Epithelial cell of proximal tubule (primary cell): Measurements from ENCODE around the gene MUC4. TPM values are rescaled to one million over a fixed set of nuclear protein-coding genes. Genes with fewer than 3 reads are reported as not detected.
"Not testable (repeated sequence)": the region's sequence is repeated elsewhere in the genome, so short reads cannot be mapped to it uniquely, and the experiment has no call there.

Experiments used
- DNase-seq: peaks from one replicate; pipeline ENCODE4 v3.0.0-alpha.2; 2011; ENCODE audit warnings: low read depth
- H3K4me3 ChIP-seq: 2 replicates; pipeline ENCODE4 v1.5.1; 2011; ENCODE audit warnings: low read depth, mild to moderate bottlenecking, low read length
- CTCF ChIP-seq: conservative IDR thresholded peaks from 2 replicates; pipeline ENCODE4 v1.5.1; 2012; ENCODE audit warnings: low read depth, mild to moderate bottlenecking, low read length
- total RNA-seq: library from RNA; depleted of rRNA; stranded (reverse); fragments of >200 nt; gene quantifications from 2 replicates; pipeline ENCODE4 v1.2.3, GENCODE V29; 2015

MUC4 gene
- total RNA-seq, 1 donor from 2014 or later = 0.52 TPM

GRCh38 chr3:195794708-195795107 lies 17.0 kb downstream of the MUC4 start:
- no peak for DNase-seq
- TF ChIP-seq CTCF = no peak

GRCh38 chr3:195792621-195793020 lies 19.1 kb downstream of the MUC4 start:
- not testable (repeated sequence) for DNase-seq

More at GRCh38 chr3:195794708-195795107, 17.0 kb downstream of the MUC4 start:
- H3K4me3 ChIP-seq = no peak overlapping the region

GRCh38 chr3:195790901-195791300 lies 20.8 kb downstream of the MUC4 start:
- no peak for DNase-seq
- TF ChIP-seq CTCF = no peak
- no peak overlapping the region for H3K4me3 ChIP-seq

More at GRCh38 chr3:195792621-195793020, 19.1 kb downstream of the MUC4 start:
- H3K4me3 ChIP-seq = not testable (repeated sequence)

GRCh38 chr3:195788711-195789581 lies 22.8 kb downstream of the MUC4 start:
- no peak overlapping the region for H3K4me3 ChIP-seq
- DNase-seq = no peak
- no peak for TF ChIP-seq CTCF

GRCh38 chr3:195785781-195786405 lies 25.8 kb downstream of the MUC4 start:
- not testable (repeated sequence) for DNase-seq, H3K4me3 ChIP-seq

- H3K4me3 ChIP-seq, DNase-seq: not testable (repeated sequence)
Measured at GRCh38 chr3:195784031-195784430, 27.7 kb downstream of the MUC4 start.

- not testable (repeated sequence) for H3K4me3 ChIP-seq, DNase-seq
Measured at GRCh38 chr3:195781236-195781635, 30.5 kb downstream of the MUC4 start.

- no peak for DNase-seq
- TF ChIP-seq CTCF = no peak
Measured at GRCh38 chr3:195777975-195778374, 33.8 kb downstream of the MUC4 start.

GRCh38 chr3:195774917-195775316 lies 36.8 kb downstream of the MUC4 start:
- DNase-seq = no peak
- peak; percentile 69 for TF ChIP-seq CTCF
- no peak overlapping the region for H3K4me3 ChIP-seq

More at GRCh38 chr3:195777975-195778374, 33.8 kb downstream of the MUC4 start:
- H3K4me3 ChIP-seq = no peak overlapping the region
